Kasumi-1 (cell line): ENCODE measurements around the gene CA5A.
A peak's percentile ranks its signal among the peaks of the same experiment; 100 is the strongest.
"Not testable (repeated sequence)": the region's sequence is repeated elsewhere in the genome, so short reads cannot be mapped to it uniquely, and the experiment has no call there.

ENCODE experiments used
- DNase-seq, 2 experiments: peaks; one replicate each; lab custom pipeline; 2025; lab: John Stamatoyannopoulos, UW

CA5A gene

GRCh38 chr16:87894005-87894404 is 42.3 kb downstream of the CA5A start:
- not testable (repeated sequence) for DNase-seq

- DNase-seq: no peak
Observed at GRCh38 chr16:87891764-87892163, 44.6 kb downstream of the CA5A start.

GRCh38 chr16:87889762-87890161 is 46.6 kb downstream of the CA5A start:
- not testable (repeated sequence) for DNase-seq

GRCh38 chr16:87888346-87888745 is 48.0 kb downstream of the CA5A start:
- DNase-seq: not testable (repeated sequence)

GRCh38 chr16:87887931-87888330 is 48.4 kb downstream of the CA5A start:
- not testable (repeated sequence) for DNase-seq

- DNase-seq: not testable (repeated sequence)
Observed at GRCh38 chr16:87885371-87885967, 50.9 kb downstream of the CA5A start.

GRCh38 chr16:87882436-87883019 is 53.8 kb downstream of the CA5A start:
- no peak for DNase-seq

- no peak for DNase-seq
Observed at GRCh38 chr16:87881324-87882200, 54.8 kb downstream of the CA5A start.

- DNase-seq: no peak
Observed at GRCh38 chr16:87880117-87880696, 56.1 kb downstream of the CA5A start.

- DNase-seq: not testable (repeated sequence)
Observed at GRCh38 chr16:87879411-87880013, 56.8 kb downstream of the CA5A start.

- no peak for DNase-seq
Observed at GRCh38 chr16:87878704-87879103, 57.6 kb downstream of the CA5A start.

- DNase-seq: peak in 1 of 2 experiments; percentile 38
Observed at GRCh38 chr16:87877942-87878507, 58.3 kb downstream of the CA5A start.

- no peak for DNase-seq
Observed at GRCh38 chr16:87874639-87875427, 61.5 kb downstream of the CA5A start.

- DNase-seq: peak in 1 of 2 experiments; percentile 21
Observed at GRCh38 chr16:87870418-87871291, 65.7 kb downstream of the CA5A start.

GRCh38 chr16:87869879-87870417 is 66.4 kb downstream of the CA5A start:
- not testable (repeated sequence) for DNase-seq

GRCh38 chr16:87869061-87869878 is 67.1 kb downstream of the CA5A start, which contains the start of gene SLC7A5:
Gene SLC7A5 (minus strand): TSS chr16:87869507. CDS start chr16:87869422, 85 bp downstream.
- peak; percentile 35 to 39 for DNase-seq

- peak; percentile 21 to 25 for DNase-seq
Observed at GRCh38 chr16:87868254-87869029, 67.9 kb downstream of the CA5A start.
